Panc1 (cell line): ENCODE measurements around the gene TOX3. TPM values are rescaled to one million over a fixed set of nuclear protein-coding genes. Genes with fewer than 3 reads are reported as not detected.
A peak's percentile ranks its signal among the peaks of the same experiment; 100 is the strongest.

Experiments
- ATAC-seq: fragments of 200-7000 bp; cut with Tn5 transposase; 2 replicates; pipeline ENCODE4 v1.9.1; 2020; ENCODE audit warnings: mild to moderate bottlenecking, moderate library complexity
- BruUV-seq: library from RNA; stranded (reverse); fragments of 400-500 nt; replicated peaks from 2 replicates; lab custom pipeline; 2021; lab: Mats Ljungman, UMichigan
- CTCF ChIA-PET: fragments of 300-600 bp; sonication (Branson Sonifier 250); formaldehyde crosslinking; loops from one replicate; lab custom pipeline; 2022; ENCODE audit warnings: antibody characterized with exemption; lab: Charles Lee
- POLR2A ChIA-PET: fragments of 300-600 bp; sonication (Branson Sonifier 250); formaldehyde crosslinking; loops from one replicate; lab custom pipeline; 2022; ENCODE audit warnings: antibody characterized with exemption; lab: Charles Lee
- DNase-seq: peaks from one replicate; pipeline ENCODE4 v3.0.0-alpha.2; 2010; ENCODE audit warnings: low read depth, low spot score
- H3K27ac ChIP-seq: 2 replicates; pipeline ENCODE4 v1.5.1; 2011; ENCODE audit warnings: mild to moderate bottlenecking, low read length, inconsistent platforms
- H3K27me3 ChIP-seq: fragments of 200-500 bp; sonication (Bioruptor generic); 2 replicates; pipeline ENCODE4 v1.6.0; 2014; ENCODE audit warnings: low read length, inconsistent platforms; ENCODE audit not compliant: control insufficient read depth, insufficient read depth
- H3K36me3 ChIP-seq: fragments of 200-500 bp; sonication (Bioruptor generic); 2 replicates; pipeline ENCODE4 v1.5.1; 2014; ENCODE audit warnings: inconsistent platforms, mild to moderate bottlenecking, low read length, moderate library complexity; ENCODE audit not compliant: control insufficient read depth, insufficient read depth
- H3K4me1 ChIP-seq: 2 replicates; pipeline ENCODE4 v1.5.1; 2011; ENCODE audit warnings: inconsistent platforms, mild to moderate bottlenecking, low read length, moderate library complexity; ENCODE audit not compliant: control insufficient read depth, insufficient read depth
- H3K4me3 ChIP-seq, 2 experiments: 2 replicates each; pipeline ENCODE4 v1.5.1; 2011 to 2012; ENCODE audit warnings: low read depth in 2 of 2, low read length in 2 of 2, mild to moderate bottlenecking in 2 of 2, inconsistent platforms in 1 of 2, moderate library complexity in 1 of 2
- H3K9me3 ChIP-seq: fragments of 200-500 bp; sonication (Bioruptor generic); 2 replicates; pipeline ENCODE4 v1.5.1; 2014; ENCODE audit warnings: low read depth, mild to moderate bottlenecking, inconsistent platforms, low read length, moderate library complexity; ENCODE audit not compliant: control insufficient read depth, insufficient read depth
- CTCF ChIP-seq: fragments of 450-650 bp; IDR thresholded peaks from 2 replicates; pipeline ENCODE4 v1.5.1; 2017; ENCODE audit warnings: mild to moderate bottlenecking
- POLR2AphosphoS5 ChIP-seq: IDR thresholded peaks from 2 replicates; pipeline ENCODE4 v1.6.1; 2012; ENCODE audit warnings: mild to moderate bottlenecking, low read depth, low read length, moderate library complexity
- REST ChIP-seq, 2 experiments: IDR thresholded peaks; 2 replicates each; pipeline ENCODE4 v1.6.1; 2011 to 2012; ENCODE audit warnings: low read depth in 2 of 2, control low read depth in 1 of 2, low read length in 1 of 2, mild to moderate bottlenecking in 1 of 2, moderate library complexity in 1 of 2; ENCODE audit not compliant: insufficient read depth in 1 of 2
- SIN3A ChIP-seq: IDR thresholded peaks from 2 replicates; pipeline ENCODE4 v1.6.1; 2012; ENCODE audit warnings: low read depth, mild to moderate bottlenecking, low read length, moderate library complexity, borderline replicate concordance; ENCODE audit not compliant: insufficient read depth
- TCF7L2 ChIP-seq: IDR thresholded peaks from 2 replicates; pipeline ENCODE4 v1.6.1; 2011; ENCODE audit warnings: mild to moderate bottlenecking, low read depth, low read length, inconsistent platforms
- in situ Hi-C: cut with HindIII; loops from 2 replicates; pipeline ENCODE4 v1.10.0; 2016; ENCODE audit warnings: low sequenced_read_pairs, low pct_unique_long_range_greater_than_20kb
- intact Hi-C: fragments of 100-400 bp; cut with micrococcal nuclease; formaldehyde crosslinking; loops from one replicate; pipeline ENCODE4 v1.10.0; 2022; ENCODE audit not compliant: unreplicated experiment
- total RNA-seq: library from RNA; stranded (reverse); gene quantifications from one replicate; pipeline ENCODE4 v1.2.1, GENCODE V29; 2021; ENCODE audit not compliant: unreplicated experiment

TOX3 gene
- total RNA-seq, 1 experiment from 2014 or later = 3.4 TPM

- Histone ChIP-seq H3K36me3 (no peaks in the 10 kb centered on the region), H3K9me3 (no peaks in the 10 kb centered on the region), H3K27ac (no peak overlapping the region), H3K4me1 (no peaks in the 10 kb centered on the region), H3K27me3 (0 out of 2 replicates have a peak, but pooled peaks cover under 1% of the 10 kb centered on the region), H3K4me3 (no peak overlapping the region)
- POLR2A ChIA-PET = no interaction called here
- CTCF ChIA-PET = no interaction called here
- intact Hi-C loops (no loop called here), in situ Hi-C loops (no loop called here)
- no peak for TF ChIP-seq REST (IDR thresholded peaks at IDR 0.05; ENCODE audit: insufficient read depth in 1 of 2, low read depth in 2 of 2, low read length in 1 of 2)
- peak; percentile 28; the same call in 1 of the 2 replicates for TF ChIP-seq CTCF
- DNase-seq = no peak
- BruUV-seq = no TSS peak
- no peak for ATAC-seq
These were observed 6.4 kb upstream of the TOX3 start for GRCh38 chr16:52553322-52553721.

- intact Hi-C loops = no loop called here
- no peak for DNase-seq
- no TSS peak for BruUV-seq
- in situ Hi-C loops = no loop called here
- no peaks in the 10 kb centered on the region for H3K4me1 ChIP-seq
- no peaks in the 10 kb centered on the region for H3K36me3 ChIP-seq
- ChIA-PET CTCF (no interaction called here), POLR2A (no interaction called here)
- no peak overlapping the region for H3K27ac ChIP-seq
- H3K9me3 ChIP-seq = no peaks in the 10 kb centered on the region
- no peak overlapping the region for H3K4me3 ChIP-seq
- no peak for TF ChIP-seq TCF7L2
- TF ChIP-seq CTCF = no peak
- TF ChIP-seq REST (IDR thresholded peaks at IDR 0.05; ENCODE audit: insufficient read depth in 1 of 2, low read depth in 2 of 2, low read length in 1 of 2) = no peak
- TF ChIP-seq SIN3A = no peak
- no peak for TF ChIP-seq POLR2AphosphoS5
- no peak for ATAC-seq
- H3K27me3 ChIP-seq = 0 out of 2 replicates have a peak, but pooled peaks cover 2% of the 10 kb centered on the region
These were observed 5.7 kb upstream of the TOX3 start for GRCh38 chr16:52552643-52553042.
